Measurements from ENCODE around the gene SLC37A2. TPM values are rescaled to one million over a fixed set of nuclear protein-coding genes. Genes with fewer than 3 reads are reported as not detected.

SLC37A2 gene
- total and polyA plus RNA-seq, 2 experiments from 2014 or later = 1.7 to 2.6 TPM

DNA sequence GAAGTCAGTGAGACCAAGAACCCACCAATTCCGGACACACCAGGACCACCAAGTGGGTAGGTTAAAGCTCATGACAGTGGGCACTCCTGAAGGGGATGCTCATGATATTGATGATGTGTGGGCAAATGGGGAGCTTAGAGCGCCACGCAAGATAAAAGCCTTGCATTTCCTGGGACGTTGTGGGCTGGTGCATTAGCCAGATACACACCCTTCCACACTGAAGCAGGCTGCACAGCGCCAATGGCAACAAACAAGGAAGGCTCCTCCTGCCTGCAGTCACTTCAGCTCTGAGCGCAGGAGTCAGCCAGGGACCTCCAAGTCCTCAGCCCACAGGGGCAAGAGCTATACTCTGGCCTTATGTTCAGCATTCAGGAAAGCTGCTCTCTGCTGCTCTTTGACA lies 27.7 kb downstream of the SLC37A2 start:
- Histone ChIP-seq H3K4me2 (ENCODE audit: unreplicated experiment) (no peak overlapping the region), H3K27me3 (replicated peaks; ENCODE audit: insufficient read depth) (no peaks in the 10 kb centered on the region), H2AFZ (no peak overlapping the region), H3K79me2 (ENCODE audit: insufficient read depth) (no peaks in the 10 kb centered on the region), H3K4me1 (ENCODE audit: insufficient read depth) (peaks cover 16% of the 10 kb centered on the region), H3K9ac (no peak overlapping the region), H3K9me2 (ENCODE audit: insufficient read depth) (no peaks in the 10 kb centered on the region), H3K36me3 (ENCODE audit: low read depth) (0 out of 2 replicates have a peak, but pooled peaks cover 2% of the 10 kb centered on the region), H3K4me3 (no peak overlapping the region), H3K27ac (no peak overlapping the region), H4K20me1 (ENCODE audit: insufficient read depth) (no peaks in the 10 kb centered on the region), H3K9me3 (ENCODE audit: low read depth) (no peaks in the 10 kb centered on the region), H3F3A (ENCODE audit: insufficient read depth) (no peaks in the 10 kb centered on the region)
- no peak for DNase-seq
- no peak for TF ChIP-seq EZH2phosphoT487 (IDR thresholded peaks at IDR 0.05; ENCODE audit: insufficient read depth, low read depth)
- TF ChIP-seq EZH2 (IDR thresholded peaks at IDR 0.05; ENCODE audit: insufficient read depth, poor library complexity, severe bottlenecking) = no peak
- 83 to 84% methylated on average over 6 of the region's 6 CpGs for WGBS, 2 experiments (ENCODE audit: low coverage in 1 of 2, low lambda C conversion rate in 2 of 2, missing lambda C conversion rate in 2 of 2)
- in situ Hi-C loops (cut with MboI) = no loop called here

DNA sequence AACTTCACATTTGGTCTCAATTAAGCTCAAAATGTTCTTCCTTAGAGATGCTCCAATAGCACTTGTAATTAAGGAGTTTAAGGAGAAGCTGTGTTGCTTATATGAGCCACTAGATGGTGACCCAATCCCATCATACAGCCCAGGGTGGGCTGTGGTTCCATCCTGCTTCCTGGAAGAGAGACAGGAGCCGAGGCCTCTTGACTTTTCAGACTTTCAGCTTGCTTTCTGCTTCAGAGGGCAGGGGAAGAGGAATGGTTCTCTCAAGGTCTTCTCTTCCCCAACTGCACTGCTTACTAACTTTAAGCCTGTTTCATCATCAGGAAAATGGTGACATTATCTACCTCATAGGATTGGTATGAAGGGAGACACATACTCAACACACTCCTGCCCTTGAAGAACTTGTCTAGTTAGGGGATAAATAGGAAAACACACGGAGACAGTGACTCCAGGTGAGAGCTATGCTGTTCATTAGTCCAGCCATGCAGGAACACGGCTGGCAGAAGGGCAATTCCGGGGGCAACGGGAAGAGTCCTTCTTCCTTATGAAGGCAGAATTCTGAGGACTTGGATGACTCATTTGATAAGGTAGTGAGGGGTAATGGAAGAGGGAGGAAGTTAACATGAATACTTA lies 28.3 kb downstream of the SLC37A2 start:
- Histone ChIP-seq H3K4me1 (ENCODE audit: insufficient read depth) (peaks cover 16% of the 10 kb centered on the region), H3F3A (ENCODE audit: insufficient read depth) (no peaks in the 10 kb centered on the region), H3K9ac (no peak overlapping the region), H3K27ac (peak overlapping the region; percentile 32), H2AFZ (peak overlapping the region; percentile 58), H4K20me1 (ENCODE audit: insufficient read depth) (no peaks in the 10 kb centered on the region), H3K79me2 (ENCODE audit: insufficient read depth) (no peaks in the 10 kb centered on the region), H3K9me3 (ENCODE audit: low read depth) (no peaks in the 10 kb centered on the region), H3K27me3 (replicated peaks; ENCODE audit: insufficient read depth) (no peaks in the 10 kb centered on the region), H3K9me2 (ENCODE audit: insufficient read depth) (no peaks in the 10 kb centered on the region), H3K4me2 (ENCODE audit: unreplicated experiment) (no peak overlapping the region), H3K36me3 (ENCODE audit: low read depth) (0 out of 2 replicates have a peak, but pooled peaks cover 5% of the 10 kb centered on the region), H3K4me3 (no peak overlapping the region)
- TF ChIP-seq EZH2phosphoT487 (IDR thresholded peaks at IDR 0.05; ENCODE audit: insufficient read depth, low read depth) (no peak), EZH2 (IDR thresholded peaks at IDR 0.05; ENCODE audit: insufficient read depth, poor library complexity, severe bottlenecking) (no peak)
- in situ Hi-C loops (cut with MboI) = no loop called here
- DNase-seq = peak; percentile 74
- WGBS, 2 experiments (ENCODE audit: low coverage in 1 of 2, low lambda C conversion rate in 2 of 2, missing lambda C conversion rate in 2 of 2) = 48 to 51% methylated on average over 5 of the region's 5 CpGs

DNA sequence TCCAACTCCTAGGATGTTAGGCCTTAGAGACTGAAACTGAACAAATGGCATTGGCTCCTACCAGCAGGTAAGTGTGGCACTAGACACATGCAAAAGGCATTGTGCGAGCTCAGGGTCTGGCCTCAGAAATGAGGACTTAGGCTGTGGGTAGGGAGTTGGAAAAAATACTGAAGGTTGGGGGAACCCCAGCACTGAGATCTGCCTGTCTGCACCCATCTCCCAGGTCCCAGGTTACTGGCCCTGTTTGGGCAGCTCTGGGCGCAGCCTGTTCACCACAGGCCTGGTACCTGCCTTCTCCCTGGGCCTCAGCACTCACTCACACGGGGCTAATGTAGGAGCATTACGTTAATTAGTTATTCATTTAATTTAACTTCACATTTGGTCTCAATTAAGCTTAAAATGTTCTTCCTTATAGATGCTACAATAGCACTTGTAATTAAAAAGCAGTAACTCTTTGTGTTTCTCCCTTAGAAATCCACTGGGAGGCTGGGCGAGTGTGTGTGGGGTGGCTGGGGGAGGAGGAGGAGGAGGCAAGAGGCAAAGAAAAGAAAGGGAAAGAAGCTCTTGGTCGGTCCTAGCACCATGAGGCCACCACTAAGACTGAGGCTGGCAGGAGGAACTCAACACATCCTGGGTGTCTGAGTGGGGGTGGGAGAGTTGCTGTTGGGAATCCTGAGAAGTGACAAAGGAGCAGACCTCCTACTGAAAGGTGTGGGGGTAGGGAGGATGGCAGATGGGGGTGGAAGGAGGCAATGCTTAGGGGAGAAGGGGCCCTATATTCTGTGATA lies 29.0 kb downstream of the SLC37A2 start:
- no peak overlapping the region for H3K9ac ChIP-seq
- H3K27ac ChIP-seq = peak overlapping the region; percentile 32
- no peaks in the 10 kb centered on the region for H4K20me1 ChIP-seq (ENCODE audit: insufficient read depth)
- no peak for DNase-seq
- in situ Hi-C loops (cut with MboI) = no loop called here
- no peak for TF ChIP-seq EZH2phosphoT487 (IDR thresholded peaks at IDR 0.05; ENCODE audit: insufficient read depth, low read depth)
- no peak for TF ChIP-seq EZH2 (IDR thresholded peaks at IDR 0.05; ENCODE audit: insufficient read depth, poor library complexity, severe bottlenecking)
- H3K9me2 ChIP-seq (ENCODE audit: insufficient read depth) = no peaks in the 10 kb centered on the region
- 92 to 98% methylated on average over 6 of the region's 6 CpGs for WGBS, 2 experiments (ENCODE audit: low coverage in 1 of 2, low lambda C conversion rate in 2 of 2, missing lambda C conversion rate in 2 of 2)
- peaks cover 16% of the 10 kb centered on the region for H3K4me1 ChIP-seq (ENCODE audit: insufficient read depth)
- no peak overlapping the region for H3K4me2 ChIP-seq (ENCODE audit: unreplicated experiment)
- no peak overlapping the region for H3K4me3 ChIP-seq
- 0 out of 2 replicates have a peak, but pooled peaks cover 5% of the 10 kb centered on the region for H3K36me3 ChIP-seq (ENCODE audit: low read depth)
- no peaks in the 10 kb centered on the region for H3K79me2 ChIP-seq (ENCODE audit: insufficient read depth)
- no peak overlapping the region for H2AFZ ChIP-seq
- no peaks in the 10 kb centered on the region for H3F3A ChIP-seq (ENCODE audit: insufficient read depth)
- H3K9me3 ChIP-seq (ENCODE audit: low read depth) = no peaks in the 10 kb centered on the region
- H3K27me3 ChIP-seq (replicated peaks; ENCODE audit: insufficient read depth) = no peaks in the 10 kb centered on the region

- no peak for TF ChIP-seq EZH2 (IDR thresholded peaks at IDR 0.05; ENCODE audit: insufficient read depth, poor library complexity, severe bottlenecking)
- no peak for TF ChIP-seq EZH2phosphoT487 (IDR thresholded peaks at IDR 0.05; ENCODE audit: insufficient read depth, low read depth)
- Histone ChIP-seq H3K79me2 (ENCODE audit: insufficient read depth) (no peaks in the 10 kb centered on the region), H3K4me1 (ENCODE audit: insufficient read depth) (peaks cover 16% of the 10 kb centered on the region), H3K9me3 (ENCODE audit: low read depth) (no peaks in the 10 kb centered on the region), H3K9me2 (ENCODE audit: insufficient read depth) (no peaks in the 10 kb centered on the region), H3K27me3 (replicated peaks; ENCODE audit: insufficient read depth) (no peaks in the 10 kb centered on the region), H4K20me1 (ENCODE audit: insufficient read depth) (no peaks in the 10 kb centered on the region), H2AFZ (no peak overlapping the region), H3F3A (ENCODE audit: insufficient read depth) (no peaks in the 10 kb centered on the region), H3K27ac (no peak overlapping the region), H3K9ac (no peak overlapping the region), H3K4me2 (ENCODE audit: unreplicated experiment) (no peak overlapping the region), H3K36me3 (ENCODE audit: low read depth) (0 out of 2 replicates have a peak, but pooled peaks cover 5% of the 10 kb centered on the region), H3K4me3 (no peak overlapping the region)
- 80 to 86% methylated on average over 6 of the region's 6 CpGs for WGBS, 2 experiments (ENCODE audit: low coverage in 1 of 2, low lambda C conversion rate in 2 of 2, missing lambda C conversion rate in 2 of 2)
- in situ Hi-C loops (cut with MboI) = no loop called here
- no peak for DNase-seq
Observed at GRCh38 chr11:125092669-125093068, 29.6 kb downstream of the SLC37A2 start.
